Measurements from ENCODE around the gene OSMR.
A peak's percentile ranks its signal among the peaks of the same experiment; 100 is the strongest.

The OSMR gene

GRCh38 chr5:38931731-38932130 is 85.9 kb downstream of the OSMR start:
- DNase-seq = peak; percentile 12 to 47 (median 43)

GRCh38 chr5:38932854-38933408 is 87.1 kb downstream of the OSMR start:
- no peak for DNase-seq

- DNase-seq = no peak
Observed at GRCh38 chr5:38935437-38935836, 89.6 kb downstream of the OSMR start.

GRCh38 chr5:38936269-38936668 is 90.5 kb downstream of the OSMR start:
- no peak for DNase-seq

- no peak for DNase-seq
Observed at GRCh38 chr5:38938424-38938823, 92.6 kb downstream of the OSMR start.

GRCh38 chr5:38938973-38939372 is 93.2 kb downstream of the OSMR start:
- no peak for DNase-seq

- no peak for DNase-seq
Observed at GRCh38 chr5:38940230-38940858, 94.5 kb downstream of the OSMR start.

- DNase-seq = no peak
Observed at GRCh38 chr5:38941912-38942311, 96.1 kb downstream of the OSMR start.

- DNase-seq = no peak
Observed at GRCh38 chr5:38944282-38944681, 98.5 kb downstream of the OSMR start.

- DNase-seq = no peak
Observed at GRCh38 chr5:38948501-38948900, 102.7 kb downstream of the OSMR start.

- no peak for DNase-seq
Observed at GRCh38 chr5:38953426-38954012, 107.7 kb downstream of the OSMR start.

GRCh38 chr5:38961691-38962090 is 115.9 kb downstream of the OSMR start:
- no peak for DNase-seq

GRCh38 chr5:38968665-38969064 is 122.9 kb downstream of the OSMR start:
- DNase-seq = no peak

GRCh38 chr5:38978036-38978435 is 132.2 kb downstream of the OSMR start:
- DNase-seq = no peak

- DNase-seq = no peak
Observed at GRCh38 chr5:38979535-38979934, 133.7 kb downstream of the OSMR start.

All from suppressor macrophage treated with lipopolysaccharide for 1 hour (primary cell).